GM06990 (cell line): ENCODE results near the gene ORC3.
A peak's percentile ranks its signal among the peaks of the same experiment; 100 is the strongest.
"Not testable (repeated sequence)": the region's sequence is repeated elsewhere in the genome, so short reads cannot be mapped to it uniquely, and the experiment has no call there.

Experiments
- DNase-seq: peaks from one replicate; pipeline ENCODE4 v3.0.0-alpha.2; 2011; ENCODE audit not compliant: insufficient read length; ENCODE audit errors: extremely low read depth
- H3K27me3 ChIP-seq: replicated peaks from 2 replicates; pipeline ENCODE4 v1.6.0; 2011; ENCODE audit warnings: low read length; ENCODE audit not compliant: control insufficient read depth, insufficient read depth
- H3K36me3 ChIP-seq: 2 replicates; pipeline ENCODE4 v1.5.1; 2011; ENCODE audit warnings: low read length; ENCODE audit not compliant: control insufficient read depth, insufficient read depth
- H3K4me3 ChIP-seq: replicated peaks from 2 replicates; pipeline ENCODE4 v1.5.1; 2011; ENCODE audit warnings: low read depth, mild to moderate bottlenecking, control low read depth, low read length
- CTCF ChIP-seq: IDR thresholded peaks from 2 replicates; pipeline ENCODE4 v1.5.1; 2011; ENCODE audit warnings: low read length, control low read depth, mild to moderate bottlenecking, inconsistent platforms; ENCODE audit not compliant: insufficient read depth, poor library complexity, severe bottlenecking

ORC3 gene

GRCh38 chr6:87692086-87692485, 102.2 kb downstream of the ORC3 start:
- H3K27me3 ChIP-seq = no peaks in the 10 kb centered on the region
- no peak for TF ChIP-seq CTCF
- no peak for DNase-seq
- H3K4me3 ChIP-seq = no peak overlapping the region
- peaks cover 1% of the 10 kb centered on the region for H3K36me3 ChIP-seq

- H3K36me3 ChIP-seq, H3K27me3 ChIP-seq, DNase-seq: not testable (repeated sequence)
- peak overlapping the region; percentile 11; the same call in 1 of the 2 replicates for H3K4me3 ChIP-seq
Measured at GRCh38 chr6:87696817-87697216, 106.9 kb downstream of the ORC3 start.

GRCh38 chr6:87697581-87698546, 107.9 kb downstream of the ORC3 start:
- DNase-seq = no peak
- H3K36me3 ChIP-seq = no peaks in the 10 kb centered on the region
- peak overlapping the region; percentile 98 for H3K4me3 ChIP-seq
- TF ChIP-seq CTCF = no peak
- H3K27me3 ChIP-seq = no peaks in the 10 kb centered on the region

- no peaks in the 10 kb centered on the region for H3K27me3 ChIP-seq
- peak overlapping the region; percentile 98 for H3K4me3 ChIP-seq
- DNase-seq = peak; percentile 49
- TF ChIP-seq CTCF = no peak
- no peaks in the 10 kb centered on the region for H3K36me3 ChIP-seq
Measured at GRCh38 chr6:87698547-87699006, 108.6 kb downstream of the ORC3 start.

- DNase-seq = no peak
- H3K27me3 ChIP-seq = no peaks in the 10 kb centered on the region
- H3K36me3 ChIP-seq = no peaks in the 10 kb centered on the region
- H3K4me3 ChIP-seq = peak overlapping the region; percentile 98
- no peak for TF ChIP-seq CTCF
Measured at GRCh38 chr6:87699576-87699975, 109.6 kb downstream of the ORC3 start.
